NT2/D1 (cell line): Measurements from ENCODE around the gene TMEM132C.

ENCODE experiments used
- SUZ12 ChIP-seq: IDR thresholded peaks from 2 replicates; pipeline ENCODE4 v1.6.1; 2011; ENCODE audit not compliant: insufficient read length, insufficient read depth; ENCODE audit errors: extremely low read depth
- YY1 ChIP-seq: IDR thresholded peaks from 2 replicates; pipeline ENCODE4 v1.6.1; 2011; ENCODE audit not compliant: insufficient read length, insufficient read depth
- ZNF274 ChIP-seq: IDR thresholded peaks from 2 replicates; pipeline ENCODE4 v1.6.1; 2011; ENCODE audit warnings: mild to moderate bottlenecking, low read depth, low read length

DNA sequence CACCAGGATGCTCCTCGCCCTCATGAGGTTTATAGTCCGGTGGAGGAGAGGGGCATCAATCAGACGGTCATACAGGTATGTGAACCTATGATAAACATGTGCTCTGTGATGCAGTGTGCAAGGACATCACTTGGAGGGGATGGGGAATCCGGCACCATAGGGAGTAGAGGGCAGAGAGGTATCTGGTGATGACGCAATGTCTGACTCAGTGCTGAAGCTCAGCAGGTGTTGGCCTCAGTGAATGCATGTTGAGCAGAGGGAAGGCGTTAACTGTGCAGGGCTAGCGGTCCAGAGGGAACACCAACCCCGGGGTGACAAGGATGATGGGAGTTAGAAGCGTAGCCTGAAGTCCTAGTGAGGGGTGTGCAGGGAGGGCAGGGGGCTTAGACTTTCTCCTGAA is 200.9 kb downstream of the TMEM132C start:
- no peak for TF ChIP-seq YY1
- TF ChIP-seq SUZ12, result no peak
- TF ChIP-seq ZNF274, result no peak
